Endothelial cell of umbilical vein (primary cell): ENCODE results near the gene CTDSPL. TPM values are rescaled to one million over a fixed set of nuclear protein-coding genes. Genes with fewer than 3 reads are reported as not detected.

Source experiments
- BruUV-seq: library from RNA; stranded (reverse); fragments of 400-500 nt; replicated peaks from 2 replicates; lab custom pipeline; 2021; lab: Mats Ljungman, UMichigan
- CTCF ChIA-PET: fragments of 300-600, 350-600 bp; sonication (Branson Sonifier 250); formaldehyde crosslinking; loops from one replicate; lab custom pipeline; 2021; ENCODE audit warnings: antibody characterized with exemption, inconsistent platforms; lab: Charles Lee
- POLR2A ChIA-PET: fragments of 300-600, 350-600 bp; sonication (Branson Sonifier 250); formaldehyde crosslinking; loops from one replicate; lab custom pipeline; 2021; ENCODE audit warnings: antibody characterized with exemption, inconsistent platforms; lab: Charles Lee
- DNase-seq: peaks from one replicate; pipeline ENCODE4 v3.0.0-alpha.2; 2011; ENCODE audit warnings: low read depth, low spot score
- FAIRE-seq: peaks from 2 replicates; lab custom pipeline; 2011; peaks lifted over from hg19 to GRCh38; lab: Jason Lieb, UNC
- H2AFZ ChIP-seq: 2 replicates; pipeline ENCODE4 v1.6.0; 2012; ENCODE audit warnings: low read depth, low read length, control low read depth, inconsistent platforms
- H3K27ac ChIP-seq: 2 replicates; pipeline ENCODE4 v1.5.1; 2011; ENCODE audit warnings: low read depth, mild to moderate bottlenecking, control low read depth, low read length, moderate library complexity; ENCODE audit not compliant: insufficient read depth
- H3K27me3 ChIP-seq, 2 experiments: 2 replicates each; pipeline versions ENCODE4 v1.6.0 to v1.6.1; 2011; ENCODE audit warnings: low read length in 2 of 2, mixed read lengths in 1 of 2; ENCODE audit not compliant: control insufficient read depth in 2 of 2, insufficient read depth in 2 of 2
- H3K36me3 ChIP-seq, 2 experiments: 2 replicates in 1 of 2; 3 replicates in 1 of 2; pipeline ENCODE4 v1.5.1; 2011; ENCODE audit warnings: low read length in 2 of 2, mild to moderate bottlenecking in 1 of 2, moderate library complexity in 1 of 2; ENCODE audit not compliant: control insufficient read depth in 2 of 2, insufficient read depth in 2 of 2; ENCODE audit errors: extremely low read depth in 1 of 2
- H3K4me1 ChIP-seq: 3 replicates; pipeline ENCODE4 v1.5.1; 2011; ENCODE audit warnings: mild to moderate bottlenecking, low read length; ENCODE audit not compliant: control insufficient read depth, insufficient read depth; ENCODE audit errors: extremely low read depth
- H3K4me2 ChIP-seq: 2 replicates; pipeline ENCODE4 v1.6.1; 2011; ENCODE audit warnings: low read length, control low read depth, mixed read lengths; ENCODE audit not compliant: insufficient read depth
- H3K4me3 ChIP-seq, 3 experiments: fragments of 200-600 bp in 1 of 3; sonication (generic), shearing (Covaris generic) in 1 of 3; replicated peaks in 1 of 3; 2 replicates each; pipeline ENCODE4 v1.5.1; 2011 to 2016; ENCODE audit warnings: control low read depth in 3 of 3, low read length in 3 of 3, mild to moderate bottlenecking in 2 of 3, inconsistent platforms in 1 of 3, low read depth in 1 of 3, moderate library complexity in 1 of 3; ENCODE audit not compliant: insufficient read depth in 1 of 3
- H3K79me2 ChIP-seq: 2 replicates; pipeline ENCODE4 v1.6.0; 2012; ENCODE audit warnings: low read length, inconsistent platforms; ENCODE audit not compliant: control insufficient read depth, insufficient read depth
- H3K9ac ChIP-seq: replicated peaks from 2 replicates; pipeline ENCODE3; 2011; ENCODE audit warnings: low read length, control low read depth; ENCODE audit not compliant: insufficient read depth; ENCODE audit errors: extremely low read depth
- H3K9me1 ChIP-seq: replicated peaks from 3 replicates; pipeline ENCODE4 v1.6.0; 2011; ENCODE audit warnings: mild to moderate bottlenecking, low read length; ENCODE audit not compliant: control insufficient read depth, insufficient read depth; ENCODE audit errors: extremely low read depth
- H3K9me3 ChIP-seq: replicated peaks from 2 replicates; pipeline ENCODE4 v1.5.1; 2012; ENCODE audit warnings: low read length, inconsistent platforms; ENCODE audit not compliant: control insufficient read depth, insufficient read depth
- H4K20me1 ChIP-seq: replicated peaks from 2 replicates; pipeline ENCODE3; 2011; ENCODE audit warnings: mild to moderate bottlenecking, low read length; ENCODE audit not compliant: control insufficient read depth, insufficient read depth; ENCODE audit errors: extremely low read depth
- CTCF ChIP-seq, 2 donors: IDR thresholded peaks; 1 replicate in 1 of 2; 2 replicates in 1 of 2; pipeline ENCODE4 v1.5.1; 2011; ENCODE audit warnings: low read length in 2 of 2, mild to moderate bottlenecking in 2 of 2, moderate library complexity in 2 of 2, control low read depth in 1 of 2, inconsistent platforms in 1 of 2, low read depth in 1 of 2; ENCODE audit not compliant: insufficient read depth in 1 of 2; ENCODE audit errors: extremely low read depth in 1 of 2
- EZH2 ChIP-seq: IDR thresholded peaks from 2 replicates; pipeline ENCODE4 v1.6.1; 2012; ENCODE audit warnings: borderline replicate concordance, low read depth, mild to moderate bottlenecking, moderate library complexity, low read length, inconsistent platforms; ENCODE audit not compliant: severe bottlenecking
- FOS ChIP-seq: IDR thresholded peaks from 2 replicates; pipeline ENCODE4 v1.6.1; 2011; ENCODE audit warnings: mild to moderate bottlenecking, low read length, moderate library complexity, borderline replicate concordance; ENCODE audit not compliant: insufficient read depth
- GATA2 ChIP-seq: IDR thresholded peaks from 2 replicates; pipeline ENCODE4 v1.7.0; 2011; ENCODE audit warnings: low read depth, mild to moderate bottlenecking, moderate library complexity, mixed read lengths, low read length; ENCODE audit not compliant: insufficient read length, insufficient read depth
- JUN ChIP-seq: IDR thresholded peaks from 2 replicates; pipeline ENCODE4 v1.6.1; 2011; ENCODE audit warnings: borderline replicate concordance, low read depth; ENCODE audit not compliant: insufficient read length, insufficient read depth
- MAX ChIP-seq: IDR thresholded peaks from 2 replicates; pipeline ENCODE4 v1.6.1; 2011; ENCODE audit not compliant: insufficient read depth, insufficient read length
- MYC ChIP-seq: IDR thresholded peaks from one replicate; pipeline ENCODE4 v1.6.1; 2011; ENCODE audit warnings: mild to moderate bottlenecking, low read depth, low read length
- POLR2A ChIP-seq: IDR thresholded peaks from 2 replicates; pipeline ENCODE4 v1.6.1; 2012; ENCODE audit warnings: low read depth, mild to moderate bottlenecking, control low read depth, low read length
- POLR2AphosphoS5 ChIP-seq: IDR thresholded peaks from 2 replicates; pipeline ENCODE4 v1.6.1; 2012; ENCODE audit warnings: low read depth, mild to moderate bottlenecking, control low read depth, low read length, moderate library complexity; ENCODE audit not compliant: insufficient read depth
- dilution Hi-C: fragments of 300-500 bp; cut with MboI; formaldehyde crosslinking; loops from one replicate; pipeline ENCODE4 v1.15.0; 2019; ENCODE audit warnings: low sequenced_read_pairs; ENCODE audit not compliant: extremely low pct_ligation_motif_present
- intact Hi-C: fragments of 100-400 bp; cut with micrococcal nuclease; formaldehyde crosslinking; loops from one replicate; pipeline ENCODE4 v1.10.0; 2022
- polyA plus RNA-seq, 4 experiments: library from polyadenylated mRNA; depleted of rRNA in 3 of 4; stranded (reverse) in 3 of 4; unstranded in 1 of 4; fragments of >200 nt; gene quantifications; 2 replicates each; pipeline versions ENCODE4 v1.2.1 to v1.2.3, GENCODE V29; 2011 to 2012; ENCODE audit warnings: missing spikeins in 1 of 4
- total RNA-seq: library from RNA; stranded (reverse); gene quantifications from 2 replicates; pipeline ENCODE4 v1.2.3, GENCODE V29; 2021

CTDSPL gene
- total and polyA plus RNA-seq, 2 donors (not counting 3 experiments of a cell fraction or from before 2014, with no cell fraction given): 30.1 to 43.2 TPM

GRCh38 chr3:37993067-37993455 lies 131.4 kb downstream of the CTDSPL start:
- no peaks in the 10 kb centered on the region for H3K36me3 ChIP-seq
- FAIRE-seq (peak; percentile 60), DNase-seq (no peak)
- H3K79me2 ChIP-seq: no peaks in the 10 kb centered on the region
- H3K4me3 ChIP-seq: no peak overlapping the region
- no peaks in the 10 kb centered on the region for H4K20me1 ChIP-seq
- no TSS peak for BruUV-seq
- no peaks in the 10 kb centered on the region for H3K9me1 ChIP-seq
- peaks cover 10% of the 10 kb centered on the region for H3K4me1 ChIP-seq
- dilution Hi-C loops: no loop called here
- ChIA-PET POLR2A (no interaction called here), CTCF (interaction anchor here (1.2 to 1.5 kb wide), 2 partner anchors 11 to 19 kb away, joined by 3 to 4 read pairs; no protein-coding TSS in a partner anchor)
- H3K27me3 ChIP-seq: no peaks in the 10 kb centered on the region
- intact Hi-C loops: no loop called here
- no peak overlapping the region for H3K4me2 ChIP-seq
- H3K9ac ChIP-seq: no peak overlapping the region
- H3K9me3 ChIP-seq: no peaks in the 10 kb centered on the region
- no peak for TF ChIP-seq GATA2
- no peak for TF ChIP-seq POLR2AphosphoS5
- TF ChIP-seq MYC: no peak
- no peak for TF ChIP-seq POLR2A
- no peak for TF ChIP-seq CTCF (IDR thresholded peaks at IDR 0.05; ENCODE audit: extremely low read depth in 1 of 2, insufficient read depth in 1 of 2, low read depth in 1 of 2, low read length in 2 of 2)
- TF ChIP-seq EZH2: no peak
- no peak for TF ChIP-seq MAX
- no peak for TF ChIP-seq JUN
- TF ChIP-seq FOS: no peak
- no peak overlapping the region for H3K27ac ChIP-seq
- no peak overlapping the region for H2AFZ ChIP-seq
